HG02852 (cell line): Measurements from ENCODE around the gene TRABD2B.

ENCODE experiments used
- ATAC-seq: cut with Tn5 transposase; IDR thresholded peaks from one replicate; pipeline ENCODE4 v1.9.1; 2021; ENCODE audit warnings: mild to moderate bottlenecking, moderate library complexity; ENCODE audit not compliant: unreplicated experiment

The TRABD2B gene

GRCh38 chr1:47837866-47838561, 159.2 kb downstream of the TRABD2B start:
- no peak for ATAC-seq

- ATAC-seq: no peak
Measured at GRCh38 chr1:47837056-47837830, 159.9 kb downstream of the TRABD2B start.

- ATAC-seq: no peak
Measured at GRCh38 chr1:47835409-47835808, 161.8 kb downstream of the TRABD2B start.

- ATAC-seq: no peak
Measured at GRCh38 chr1:47834326-47834725, 162.9 kb downstream of the TRABD2B start.

- no peak for ATAC-seq
Measured at GRCh38 chr1:47830641-47831333, 166.4 kb downstream of the TRABD2B start.

- ATAC-seq: no peak
Measured at GRCh38 chr1:47830021-47830420, 167.2 kb downstream of the TRABD2B start.

- no peak for ATAC-seq
Measured at GRCh38 chr1:47828978-47829377, 168.2 kb downstream of the TRABD2B start.

- ATAC-seq: no peak
Measured at GRCh38 chr1:47827109-47827508, 170.1 kb downstream of the TRABD2B start.

GRCh38 chr1:47824716-47825115, 172.5 kb downstream of the TRABD2B start:
- ATAC-seq: no peak

- ATAC-seq: no peak
Measured at GRCh38 chr1:47824297-47824696, 172.9 kb downstream of the TRABD2B start.

GRCh38 chr1:47823040-47823808, 174.0 kb downstream of the TRABD2B start:
- no peak for ATAC-seq

GRCh38 chr1:47821760-47822159, 175.4 kb downstream of the TRABD2B start:
- no peak for ATAC-seq

- ATAC-seq: no peak
Measured at GRCh38 chr1:47819574-47819888, 177.7 kb downstream of the TRABD2B start.

GRCh38 chr1:47818682-47819573, 178.3 kb downstream of the TRABD2B start:
- ATAC-seq: no peak

GRCh38 chr1:47817861-47818260, 179.3 kb downstream of the TRABD2B start:
- ATAC-seq: no peak

GRCh38 chr1:47816325-47817071, 180.7 kb downstream of the TRABD2B start:
- no peak for ATAC-seq

GRCh38 chr1:47814612-47815395, 182.4 kb downstream of the TRABD2B start:
- ATAC-seq: no peak

GRCh38 chr1:47813970-47814369, 183.2 kb downstream of the TRABD2B start:
- no peak for ATAC-seq
